BLaER1 treated with 17β-estradiol and CSF1 and Interleukin-3, amounts not matched to agents 10 nM and 100 nM (cell line): ENCODE measurements around the gene BAHCC1.
"Not testable (repeated sequence)": the region's sequence is repeated elsewhere in the genome, so short reads cannot be mapped to it uniquely, and the experiment has no call there.

ENCODE experiments used
- H3K27ac ChIP-seq, 11 experiments: shearing (Covaris generic); formaldehyde crosslinking; 2 replicates each; pipeline ENCODE4 v1.8.1; 2022
- H3K27me3 ChIP-seq, 11 experiments: shearing (Covaris generic); formaldehyde crosslinking; 2 replicates each; pipeline ENCODE4 v1.8.1; 2022
- H3K36me3 ChIP-seq, 11 experiments: shearing (Covaris generic); formaldehyde crosslinking; 2 replicates each; pipeline ENCODE4 v1.8.1; 2022
- H3K4me1 ChIP-seq, 10 experiments: shearing (Covaris generic); formaldehyde crosslinking; 2 replicates each; pipeline ENCODE4 v1.8.1; 2022
- H3K4me2 ChIP-seq, 11 experiments: shearing (Covaris generic); formaldehyde crosslinking; 2 replicates each; pipeline ENCODE4 v1.8.1; 2022
- H3K4me3 ChIP-seq, 10 experiments: shearing (Covaris generic); formaldehyde crosslinking; 2 replicates each; pipeline ENCODE4 v1.8.1; 2022
- H3K9ac ChIP-seq, 11 experiments: shearing (Covaris generic); formaldehyde crosslinking; 2 replicates each; pipeline ENCODE4 v1.8.1; 2022
- H3K9me3 ChIP-seq, 11 experiments: shearing (Covaris generic); formaldehyde crosslinking; replicated peaks in 1 of 11; 2 replicates each; pipeline ENCODE4 v1.8.1; 2022
- H4K20me1 ChIP-seq, 11 experiments: shearing (Covaris generic); formaldehyde crosslinking; 2 replicates each; pipeline ENCODE4 v1.8.1; 2022
- Cebpa-rat ChIP-seq, 11 experiments: shearing (Covaris generic); IDR thresholded peaks; 2 replicates each; pipeline ENCODE4 v1.8.1; 2022

Gene BAHCC1

DNA sequence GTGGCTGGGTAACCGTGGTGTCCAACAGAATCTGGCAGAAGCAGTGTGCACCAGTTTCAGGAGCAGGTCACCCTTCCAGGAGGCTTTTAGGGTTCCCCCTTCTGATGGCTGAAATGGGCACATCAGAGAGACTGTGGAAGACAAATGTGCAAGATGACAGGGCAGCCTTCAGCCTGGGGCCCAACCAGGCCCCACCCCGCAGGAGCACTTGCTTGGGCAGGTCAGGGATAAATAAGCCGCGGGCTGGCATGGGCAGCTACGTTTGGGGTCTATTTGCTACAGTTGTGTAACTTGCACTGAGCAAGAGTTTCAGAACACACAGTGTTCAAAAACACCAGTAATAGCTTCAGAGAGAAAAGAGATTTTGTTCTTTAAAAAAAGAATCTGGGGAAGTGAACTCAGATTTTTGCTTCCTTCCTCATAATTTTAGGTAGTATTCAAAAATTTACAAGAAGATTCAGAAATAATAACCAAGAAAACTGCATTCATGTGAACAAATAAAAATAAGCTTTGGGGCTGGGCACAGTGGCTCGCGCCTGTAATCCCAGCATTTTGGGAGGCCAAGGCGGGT is 44.9 kb upstream of the BAHCC1 start:
- H3K4me3 ChIP-seq: no peak overlapping the region; a peak in 1 of 20 replicates
- peak overlapping the region in 10 of 11 experiments; percentile 15 to 65 (median 43); a peak in 16 of 22 replicates for H3K9ac ChIP-seq
- TF ChIP-seq Cebpa-rat (IDR thresholded peaks at IDR 0.05): no peak
- H3K9me3 ChIP-seq: peaks cover 0 to 6% (median 0%) of the 10 kb centered on the region in 11 experiments; a peak in 1 of 22 replicates
- peak overlapping the region in 10 of 11 experiments; percentile 23 to 77 (median 64); a peak in 18 of 22 replicates for H3K27ac ChIP-seq
- peak overlapping the region; percentile 83 to 98 (median 95) for H3K4me2 ChIP-seq
- peaks cover 52 to 66% (median 61%) of the 10 kb centered on the region in 10 experiments for H3K4me1 ChIP-seq
- peaks cover 0 to 7% (median 0%) of the 10 kb centered on the region in 11 experiments; a peak in 5 of 22 replicates for H4K20me1 ChIP-seq
- peaks cover 0 to 17% (median 8%) of the 10 kb centered on the region in 11 experiments; a peak in 14 of 22 replicates for H3K27me3 ChIP-seq
- H3K36me3 ChIP-seq: no peaks in the 10 kb centered on the region

DNA sequence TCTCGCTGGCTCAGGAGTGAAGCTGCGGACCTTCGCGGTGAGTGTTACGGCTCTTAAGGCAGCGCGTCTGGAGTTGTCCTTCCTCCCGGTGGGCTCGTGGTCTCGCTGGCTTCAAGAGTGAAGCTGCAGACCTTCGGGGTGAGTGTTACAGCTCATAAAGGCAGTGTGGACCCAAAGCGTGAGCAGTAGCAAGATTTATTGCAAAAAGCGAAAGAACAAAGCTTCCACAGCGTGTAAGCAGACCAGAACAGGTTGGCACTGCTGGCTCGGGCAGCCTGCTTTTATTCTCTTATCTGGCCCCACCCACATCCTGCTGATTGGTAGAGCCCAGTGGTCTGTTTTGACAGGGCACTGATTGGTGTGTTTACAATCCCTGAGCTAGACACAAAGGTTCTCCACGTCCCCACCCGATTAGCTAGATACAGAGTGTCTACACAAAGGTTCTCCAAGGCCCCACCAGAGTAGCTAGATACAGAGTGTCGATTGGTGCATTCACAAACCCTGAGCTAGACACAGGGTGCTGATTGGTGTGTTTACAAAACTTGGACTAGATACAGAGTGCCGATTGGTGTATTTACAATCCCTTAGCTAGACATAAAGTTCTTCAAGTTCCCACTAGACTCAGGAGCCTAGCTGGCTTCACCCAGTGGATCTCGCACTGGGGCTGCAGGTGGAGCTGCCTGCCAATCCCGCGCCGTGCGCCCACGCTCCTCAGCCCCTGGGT is 43.8 kb upstream of the BAHCC1 start:
- Histone ChIP-seq H3K27ac (peak overlapping the region in 4 of 11 experiments; percentile 61 to 77 (median 67); a peak in 3 of 22 replicates), H3K4me1 (peaks cover 49 to 66% (median 59%) of the 10 kb centered on the region in 10 experiments), H3K4me2 (peak overlapping the region; percentile 83 to 98 (median 95); a peak in 17 of 22 replicates), H3K27me3 (peaks cover 0 to 13% (median 8%) of the 10 kb centered on the region in 11 experiments; a peak in 9 of 22 replicates)
- H3K9ac ChIP-seq, H4K20me1 ChIP-seq, H3K36me3 ChIP-seq, H3K4me3 ChIP-seq, H3K9me3 ChIP-seq: not testable (repeated sequence)

DNA sequence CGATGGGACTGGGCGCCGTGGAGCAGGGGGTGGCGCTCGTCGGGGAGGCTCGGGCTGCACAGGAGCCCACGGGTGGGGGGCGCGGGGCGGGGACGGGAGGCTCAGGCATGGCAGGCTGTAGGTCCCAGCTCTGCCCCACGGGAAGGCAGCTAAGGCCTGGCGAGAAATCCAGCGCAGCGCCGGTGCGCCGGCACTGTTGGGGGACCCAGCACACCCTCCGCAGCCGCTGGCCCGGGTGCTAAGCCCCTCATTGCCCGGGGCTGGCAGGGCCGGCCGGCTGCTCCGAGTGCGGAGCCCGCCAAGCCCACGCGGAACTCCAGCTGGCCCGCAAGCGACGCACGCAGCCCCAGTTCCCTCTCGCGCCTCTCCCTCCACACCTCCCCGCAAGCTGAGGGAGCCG is 43.2 kb upstream of the BAHCC1 start:
- H3K27me3 ChIP-seq, H3K9ac ChIP-seq, H3K4me3 ChIP-seq, H3K4me2 ChIP-seq, H3K9me3 ChIP-seq, H3K36me3 ChIP-seq, H4K20me1 ChIP-seq, H3K27ac ChIP-seq: not testable (repeated sequence)
- H3K4me1 ChIP-seq: peaks cover 44 to 60% (median 54%) of the 10 kb centered on the region in 10 experiments

DNA sequence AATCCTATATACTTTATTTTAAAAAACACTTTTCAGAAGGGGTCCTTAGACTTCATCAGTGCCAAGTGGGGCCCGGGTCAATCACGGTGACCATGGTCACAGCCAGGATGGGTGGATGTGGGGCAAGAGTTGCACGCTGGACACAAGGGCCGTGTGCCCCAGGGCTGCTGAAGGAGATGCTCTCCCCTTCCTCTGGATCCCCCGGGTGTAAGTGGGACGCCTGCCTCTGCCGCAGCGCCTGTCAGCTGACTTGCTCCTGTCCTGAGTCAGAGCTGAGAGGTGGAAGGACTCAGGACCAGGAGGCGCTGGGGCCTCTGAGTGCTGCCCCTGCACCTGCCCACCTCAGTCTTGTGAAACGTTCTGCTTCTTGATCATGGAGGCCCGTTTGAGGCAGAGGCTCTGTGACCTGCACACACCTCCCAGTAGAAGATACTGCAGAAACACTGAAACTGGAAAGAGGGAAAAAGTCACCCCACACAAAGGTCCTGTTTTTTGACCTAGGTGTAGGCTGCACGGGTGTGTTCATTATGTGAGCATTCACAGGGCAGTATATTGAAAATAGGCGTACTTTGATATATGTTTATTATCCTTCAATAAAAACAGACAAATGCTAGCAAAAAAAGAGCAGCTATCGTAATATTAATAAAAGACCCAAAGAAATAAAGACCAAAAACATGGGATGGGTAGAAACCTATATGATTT is 40.9 kb upstream of the BAHCC1 start:
- Histone ChIP-seq H3K4me1 (peaks cover 20 to 46% (median 36%) of the 10 kb centered on the region in 10 experiments), H4K20me1 (no peaks in the 10 kb centered on the region), H3K9ac (peak overlapping the region in 1 of 11 experiments; percentile 34; a peak in 1 of 22 replicates), H3K4me3 (no peak overlapping the region), H3K27me3 (no peaks in the 10 kb centered on the region), H3K9me3 (peaks cover 0 to 6% (median 0%) of the 10 kb centered on the region in 11 experiments; a peak in 1 of 22 replicates), H3K36me3 (no peaks in the 10 kb centered on the region), H3K27ac (no peak overlapping the region), H3K4me2 (peak overlapping the region in 9 of 11 experiments; percentile 29 to 63 (median 46); a peak in 14 of 22 replicates)
- TF ChIP-seq Cebpa-rat (IDR thresholded peaks at IDR 0.05): no peak

DNA sequence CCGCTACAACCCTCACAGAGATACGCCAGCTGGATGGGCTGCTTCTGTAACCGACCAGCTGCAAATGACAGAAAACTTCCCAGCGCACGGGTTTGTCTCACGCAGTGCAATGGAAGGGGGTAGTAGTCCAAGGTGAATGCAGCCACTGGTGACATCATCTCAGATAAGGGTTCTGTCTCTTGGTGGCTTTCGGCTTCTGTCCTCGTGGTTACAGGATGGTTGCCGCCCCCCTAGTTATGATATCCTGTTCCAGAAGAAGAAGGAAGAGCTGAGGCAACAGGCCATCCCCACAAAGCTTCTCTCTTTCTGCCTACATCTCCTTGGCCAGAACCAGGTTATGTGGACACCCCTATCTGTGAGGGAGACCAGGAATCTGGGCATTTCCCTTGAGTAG is 40.3 kb upstream of the BAHCC1 start:
- H3K27ac ChIP-seq: no peak overlapping the region
- no peaks in the 10 kb centered on the region for H4K20me1 ChIP-seq
- H3K9ac ChIP-seq: peak overlapping the region in 1 of 11 experiments; percentile 34; a peak in 1 of 22 replicates
- peak overlapping the region in 10 of 11 experiments; percentile 29 to 63 (median 44); a peak in 17 of 22 replicates for H3K4me2 ChIP-seq
- H3K27me3 ChIP-seq: no peaks in the 10 kb centered on the region
- no peak for TF ChIP-seq Cebpa-rat (IDR thresholded peaks at IDR 0.05)
- no peaks in the 10 kb centered on the region for H3K36me3 ChIP-seq
- H3K9me3 ChIP-seq: peaks cover 0 to 6% (median 0%) of the 10 kb centered on the region in 11 experiments; a peak in 1 of 22 replicates
- H3K4me3 ChIP-seq: no peak overlapping the region
- H3K4me1 ChIP-seq: peaks cover 15 to 41% (median 30%) of the 10 kb centered on the region in 10 experiments

DNA sequence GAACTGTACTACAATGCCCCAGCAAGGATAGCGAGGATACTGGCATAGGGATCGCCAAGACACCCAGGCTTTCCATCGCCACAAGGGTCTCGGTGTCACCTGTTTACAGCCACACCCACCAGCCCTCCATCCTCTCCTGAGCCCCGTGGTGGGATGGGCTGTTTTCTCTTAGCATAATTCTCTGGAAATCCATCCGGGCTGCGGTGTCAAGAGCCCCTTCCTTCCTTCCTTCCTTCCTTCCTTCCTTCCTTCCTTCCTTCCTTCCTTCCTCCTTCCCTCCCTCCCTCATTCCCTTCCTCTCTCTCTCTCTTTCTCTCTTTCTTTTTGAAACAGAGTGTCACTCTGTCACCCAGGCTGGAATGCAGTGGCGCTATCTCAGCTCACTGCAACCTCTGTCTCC is 36.0 kb upstream of the BAHCC1 start:
- Histone ChIP-seq H3K4me1 (peaks cover 13 to 63% (median 39%) of the 10 kb centered on the region in 10 experiments), H3K36me3 (no peaks in the 10 kb centered on the region), H3K9me3 (no peaks in the 10 kb centered on the region), H3K27me3 (peaks cover under 1 to 18% (median 12%) of the 10 kb centered on the region in 11 experiments; a peak in 18 of 22 replicates), H3K27ac (no peak overlapping the region), H3K4me3 (no peak overlapping the region), H4K20me1 (peaks cover 0 to 1% (median 0%) of the 10 kb centered on the region in 11 experiments; a peak in 1 of 22 replicates), H3K4me2 (peak overlapping the region in 9 of 11 experiments; percentile 33 to 64 (median 48); a peak in 13 of 22 replicates), H3K9ac (no peak overlapping the region)
- no peak for TF ChIP-seq Cebpa-rat (IDR thresholded peaks at IDR 0.05)

DNA sequence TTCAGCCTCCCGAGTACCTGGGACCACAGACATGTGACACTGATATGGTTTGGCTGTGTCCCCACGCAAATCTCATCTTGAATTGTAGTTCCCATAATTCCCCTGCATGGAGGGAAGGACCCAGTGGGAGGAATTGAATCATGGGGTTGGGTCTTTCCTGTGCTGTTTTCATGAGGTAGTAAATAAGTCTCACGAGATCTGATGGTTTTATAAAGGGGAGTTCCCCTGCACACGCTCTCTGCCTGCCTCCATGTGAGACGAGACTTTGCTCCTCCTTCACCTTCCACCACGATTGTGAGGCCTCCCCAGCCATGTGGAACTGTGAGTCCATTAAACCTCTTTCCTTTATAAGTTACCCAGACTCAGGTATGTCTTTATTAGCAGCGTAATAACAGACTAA is 33.3 kb upstream of the BAHCC1 start:
- Histone ChIP-seq H3K27ac (0 out of 22 replicates have a peak overlapping the region, but pooled peaks of 1 of the 11 experiments have one; percentile 22), H3K27me3 (peaks cover 29 to 45% (median 39%) of the 10 kb centered on the region in 11 experiments), H3K4me1 (peaks cover 39 to 78% (median 61%) of the 10 kb centered on the region in 10 experiments), H4K20me1 (peaks cover 0 to 23% (median 4%) of the 10 kb centered on the region in 11 experiments; a peak in 7 of 22 replicates), H3K4me2 (peak overlapping the region; percentile 1 to 96 (median 86); a peak in 14 of 22 replicates)
- H3K9ac ChIP-seq, H3K4me3 ChIP-seq, H3K9me3 ChIP-seq, H3K36me3 ChIP-seq: not testable (repeated sequence)

DNA sequence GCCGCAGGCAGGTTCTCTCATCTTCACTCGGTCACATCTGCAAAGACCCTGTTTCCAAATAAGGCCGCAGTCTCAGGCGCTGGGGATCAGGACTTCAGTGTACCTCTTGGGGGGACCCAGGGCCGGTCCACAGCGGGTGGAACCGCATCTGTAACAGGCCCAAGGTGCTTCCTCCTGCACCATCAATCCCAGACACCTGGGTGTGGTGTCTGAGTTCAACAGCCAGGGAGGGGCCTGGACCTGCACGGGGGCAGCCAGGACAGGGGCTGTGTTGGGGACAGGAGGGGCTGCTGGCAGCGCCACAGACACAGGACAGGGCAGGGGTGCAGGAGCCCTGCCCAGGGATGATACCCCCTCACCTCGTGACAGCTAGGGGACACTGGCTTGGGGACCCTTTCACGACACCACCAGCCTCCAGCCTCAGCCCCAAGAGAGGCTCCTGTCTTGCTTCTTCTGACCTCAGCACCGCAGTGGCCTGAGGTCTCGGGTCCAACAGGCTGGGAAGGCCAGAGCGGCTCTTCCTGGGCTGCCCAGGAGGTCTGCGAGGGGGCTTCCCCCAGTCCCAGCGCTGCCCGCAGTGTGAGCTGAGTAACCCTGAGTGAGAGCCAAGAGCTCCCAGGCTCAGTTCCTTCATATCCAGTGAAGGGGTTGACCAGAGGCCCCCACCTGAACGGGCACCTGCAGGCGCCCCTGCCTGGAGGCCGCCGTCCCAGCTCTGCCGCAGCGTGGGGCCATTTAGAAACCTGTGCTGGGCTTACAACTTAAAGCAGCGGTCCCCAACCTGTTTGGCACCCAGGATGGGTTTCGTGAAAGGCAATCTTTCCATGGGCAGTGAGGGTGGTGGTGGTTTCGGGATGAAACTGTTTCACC is 30.7 kb upstream of the BAHCC1 start:
- Histone ChIP-seq H3K4me3 (peak overlapping the region in 2 of 10 experiments; percentile 4 to 19; a peak in 1 of 20 replicates), H3K4me2 (peak overlapping the region; percentile 70 to 96 (median 86)), H3K9ac (peak overlapping the region in 8 of 11 experiments; percentile 11 to 56 (median 34); a peak in 10 of 22 replicates), H3K27me3 (peaks cover 34 to 52% (median 45%) of the 10 kb centered on the region in 11 experiments), H3K27ac (peak overlapping the region in 8 of 11 experiments; percentile 34 to 70 (median 57); a peak in 16 of 22 replicates), H3K9me3 (no peaks in the 10 kb centered on the region), H3K36me3 (no peaks in the 10 kb centered on the region), H3K4me1 (peaks cover 39 to 79% (median 57%) of the 10 kb centered on the region in 10 experiments), H4K20me1 (peaks cover 0 to 23% (median 4%) of the 10 kb centered on the region in 11 experiments; a peak in 7 of 22 replicates)
- TF ChIP-seq Cebpa-rat (IDR thresholded peaks at IDR 0.05): no peak
